NCI-H1092 (cell line): Measurements from ENCODE around the gene RAPGEF5.
A peak's percentile ranks its signal among the peaks of the same experiment; 100 is the strongest.

ENCODE experiments used
- DNase-seq: peaks from one replicate; lab custom pipeline; 2025; lab: John Stamatoyannopoulos, UW

The RAPGEF5 gene, protein sequence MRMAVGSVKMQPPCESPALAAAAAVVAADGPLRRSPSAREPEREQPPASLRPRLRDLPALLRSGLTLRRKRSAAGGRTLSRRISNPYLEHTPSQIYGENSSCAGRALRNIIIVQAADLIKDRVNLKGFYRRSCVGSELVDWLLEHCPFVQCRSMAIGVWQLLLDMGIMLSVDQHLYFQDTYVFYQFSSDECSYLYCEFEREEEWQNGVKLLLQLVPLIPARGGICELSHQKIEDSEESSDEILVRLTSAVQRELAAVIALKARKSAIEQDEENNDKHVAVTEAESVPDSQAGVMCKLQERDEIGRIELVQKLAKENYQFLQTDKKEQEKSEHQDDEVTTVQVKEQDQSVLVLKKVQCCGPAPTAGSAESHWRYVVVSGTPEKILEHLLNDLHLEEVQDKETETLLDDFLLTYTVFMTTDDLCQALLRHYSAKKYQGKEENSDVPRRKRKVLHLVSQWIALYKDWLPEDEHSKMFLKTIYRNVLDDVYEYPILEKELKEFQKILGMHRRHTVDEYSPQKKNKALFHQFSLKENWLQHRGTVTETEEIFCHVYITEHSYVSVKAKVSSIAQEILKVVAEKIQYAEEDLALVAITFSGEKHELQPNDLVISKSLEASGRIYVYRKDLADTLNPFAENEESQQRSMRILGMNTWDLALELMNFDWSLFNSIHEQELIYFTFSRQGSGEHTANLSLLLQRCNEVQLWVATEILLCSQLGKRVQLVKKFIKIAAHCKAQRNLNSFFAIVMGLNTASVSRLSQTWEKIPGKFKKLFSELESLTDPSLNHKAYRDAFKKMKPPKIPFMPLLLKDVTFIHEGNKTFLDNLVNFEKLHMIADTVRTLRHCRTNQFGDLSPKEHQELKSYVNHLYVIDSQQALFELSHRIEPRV

DNA sequence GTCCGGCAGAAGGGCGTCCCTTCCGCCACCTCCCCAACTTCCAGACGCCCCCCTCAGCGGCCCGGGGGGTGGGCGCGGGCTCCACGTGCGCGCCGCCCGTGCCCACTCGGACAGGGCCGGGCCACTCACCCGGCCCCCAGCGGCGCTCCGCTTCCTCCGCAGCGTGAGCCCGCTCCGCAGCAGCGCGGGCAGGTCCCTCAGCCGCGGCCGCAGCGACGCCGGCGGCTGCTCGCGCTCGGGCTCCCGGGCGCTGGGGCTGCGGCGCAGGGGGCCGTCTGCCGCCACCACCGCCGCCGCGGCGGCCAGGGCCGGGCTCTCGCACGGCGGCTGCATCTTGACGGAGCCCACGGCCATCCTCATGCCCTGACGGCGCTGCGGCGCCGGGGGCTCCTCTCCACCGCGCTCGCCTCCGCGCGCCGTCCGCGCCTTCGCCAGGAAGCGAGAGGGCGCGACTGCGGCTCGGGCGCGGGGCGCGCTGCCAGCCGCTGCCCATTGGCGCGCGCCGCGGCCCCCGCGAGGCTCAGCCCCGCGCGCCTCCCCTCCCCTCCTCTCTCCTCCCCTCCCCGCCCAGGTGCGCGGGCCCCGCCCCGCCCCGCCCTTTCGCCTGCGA, at the start of gene RAPGEF5:
RAPGEF5 (minus strand) TSS at position 454 of the 610 bp plus-strand sequence; CDS start at position 360, 94 bp downstream.
- DNase-seq = peak; percentile 51

DNA sequence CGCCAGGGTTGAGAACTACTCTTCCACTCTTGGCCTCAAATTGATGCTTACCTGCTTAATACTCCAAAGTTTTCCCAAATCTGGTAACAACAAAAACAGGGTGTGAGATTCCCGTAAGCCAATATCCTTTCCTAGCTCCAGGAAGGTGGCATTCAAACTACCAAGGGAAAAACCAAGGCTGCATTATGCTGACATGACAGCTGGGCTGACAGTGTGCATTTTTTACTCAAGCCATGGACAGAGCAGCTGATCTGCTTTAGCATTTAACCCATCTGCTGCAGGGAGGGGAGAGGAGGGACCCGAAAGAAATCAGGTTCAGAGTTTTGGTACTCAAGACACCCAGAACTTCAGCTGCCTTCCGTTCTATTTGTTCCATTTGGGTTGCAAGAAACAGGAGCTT, 49.8 kb upstream of the RAPGEF5 start:
- DNase-seq = no peak

DNA sequence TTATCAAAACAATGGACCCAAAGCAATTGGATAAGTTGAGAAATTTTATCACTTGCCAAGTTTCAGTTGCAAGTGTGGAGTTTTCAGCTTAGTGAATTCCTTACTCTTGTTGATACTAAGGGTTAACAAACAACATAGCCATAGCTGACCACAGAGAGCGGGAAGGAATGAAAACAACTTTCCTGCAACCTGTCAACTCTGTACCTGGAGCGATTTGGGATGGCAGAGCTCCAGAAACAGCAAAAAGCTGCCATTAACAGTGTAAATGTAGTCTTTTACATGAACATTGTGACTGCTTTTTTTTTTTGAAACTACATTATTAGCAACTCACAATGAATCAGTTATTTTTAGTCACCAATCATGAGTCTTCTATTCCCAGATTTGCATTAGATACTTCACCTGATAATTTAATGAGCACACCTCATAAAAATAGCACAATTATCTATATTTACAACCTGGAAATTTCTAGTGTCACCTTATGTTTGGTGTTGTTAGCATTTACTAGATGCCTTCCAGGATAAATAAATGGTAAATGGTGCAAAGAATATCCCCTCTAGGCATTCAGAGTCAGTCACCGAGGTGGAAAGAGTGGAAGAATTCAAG, 47.6 kb upstream of the RAPGEF5 start:
- DNase-seq = no peak

DNA sequence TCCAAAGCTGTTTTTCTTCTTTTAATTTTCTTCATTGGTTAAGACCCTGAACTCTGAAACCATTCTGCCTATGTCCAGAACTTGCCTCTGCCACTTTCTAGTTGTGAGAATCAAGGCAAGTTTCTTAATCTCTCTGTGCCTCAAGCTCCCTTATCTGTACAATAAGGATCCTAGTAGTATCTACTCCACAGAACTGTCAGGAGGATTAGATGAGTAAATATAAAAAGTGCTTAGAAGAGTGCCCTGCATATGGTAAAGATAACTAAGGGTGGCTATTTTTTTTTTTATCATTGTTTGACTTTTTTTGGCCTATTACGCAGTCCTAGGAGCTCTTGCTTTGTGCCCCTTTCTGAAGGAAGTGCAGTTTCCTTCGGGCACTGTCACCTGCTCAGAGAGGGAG, 46.4 kb upstream of the RAPGEF5 start:
- no peak for DNase-seq

DNA sequence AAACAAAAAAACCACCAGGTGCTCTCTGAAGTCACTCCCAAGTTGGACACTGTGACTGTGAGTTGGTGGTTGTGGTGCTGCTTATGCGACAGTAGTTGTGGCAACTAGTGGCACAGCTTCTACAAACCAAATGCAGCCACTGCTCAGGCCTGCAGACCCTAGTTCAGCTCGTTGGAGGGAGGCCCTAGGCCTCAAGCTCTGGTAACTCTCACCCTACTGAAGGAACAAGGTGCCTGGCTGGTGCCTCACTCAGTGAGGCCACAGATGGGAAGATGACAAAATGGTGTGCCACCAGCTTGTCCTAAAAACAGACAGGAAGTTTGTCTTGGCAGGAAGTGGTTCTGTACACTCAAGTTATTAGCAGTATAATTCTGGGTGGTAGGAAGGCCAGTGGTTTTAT, 45.3 kb upstream of the RAPGEF5 start:
- DNase-seq = no peak

DNA sequence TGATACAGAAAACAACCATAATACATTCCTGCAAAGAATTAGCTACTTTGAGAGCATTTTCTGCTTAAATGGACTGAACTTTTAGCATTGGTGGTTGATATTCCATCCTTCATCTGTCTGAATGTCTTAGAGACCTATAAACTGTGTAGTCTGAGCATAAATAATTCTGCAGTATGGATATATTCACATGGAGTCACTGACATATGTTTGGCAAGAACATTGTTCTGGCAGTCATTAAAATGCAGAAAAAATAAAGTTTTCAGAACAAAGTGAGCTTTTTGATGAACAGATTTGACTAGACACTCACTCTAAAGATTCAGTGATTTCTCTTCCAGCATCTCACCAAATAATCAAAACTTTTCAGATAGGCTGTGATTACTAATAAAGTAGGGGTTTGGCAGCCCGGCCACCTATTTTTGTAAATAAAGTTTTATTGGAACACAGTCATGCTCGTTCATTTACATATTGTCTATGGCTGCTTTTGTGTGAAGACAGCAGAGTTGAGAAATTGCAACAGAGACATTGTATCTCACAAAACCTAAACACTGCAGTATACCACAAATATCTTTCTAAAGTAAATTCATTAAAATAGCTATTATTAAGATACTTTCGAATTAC, 44.1 kb upstream of the RAPGEF5 start:
- DNase-seq = no peak

DNA sequence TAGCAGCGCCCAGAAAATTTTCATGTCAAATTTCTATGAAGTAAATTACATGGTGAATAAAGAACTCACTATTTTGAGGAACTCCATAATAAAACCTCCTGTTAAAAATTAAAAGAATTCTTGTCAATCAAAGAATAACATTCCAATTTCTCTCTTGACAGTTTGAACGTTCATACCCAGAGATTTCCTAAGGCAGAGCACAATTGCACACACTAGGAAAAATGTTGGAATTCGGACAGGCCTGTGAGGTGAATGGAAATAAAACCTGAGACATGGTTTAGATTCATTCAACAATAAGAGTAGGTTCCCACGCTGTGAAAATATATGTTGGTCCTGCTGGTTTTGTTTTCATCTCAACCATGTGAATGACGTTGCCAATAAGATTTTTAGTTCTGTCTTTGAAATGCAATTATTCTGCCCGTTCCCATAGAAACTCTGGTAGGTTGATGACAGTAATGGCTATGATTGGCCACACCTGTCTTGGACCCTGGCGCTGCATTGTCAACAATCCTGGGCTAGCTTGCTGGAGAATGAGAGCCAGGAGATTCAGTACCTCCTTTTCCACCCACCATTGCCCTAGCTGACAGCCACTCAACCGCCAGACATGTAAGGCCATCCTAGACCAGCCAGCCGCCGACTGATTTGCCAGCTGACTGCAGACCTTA, 43.3 kb upstream of the RAPGEF5 start:
- no peak for DNase-seq

DNA sequence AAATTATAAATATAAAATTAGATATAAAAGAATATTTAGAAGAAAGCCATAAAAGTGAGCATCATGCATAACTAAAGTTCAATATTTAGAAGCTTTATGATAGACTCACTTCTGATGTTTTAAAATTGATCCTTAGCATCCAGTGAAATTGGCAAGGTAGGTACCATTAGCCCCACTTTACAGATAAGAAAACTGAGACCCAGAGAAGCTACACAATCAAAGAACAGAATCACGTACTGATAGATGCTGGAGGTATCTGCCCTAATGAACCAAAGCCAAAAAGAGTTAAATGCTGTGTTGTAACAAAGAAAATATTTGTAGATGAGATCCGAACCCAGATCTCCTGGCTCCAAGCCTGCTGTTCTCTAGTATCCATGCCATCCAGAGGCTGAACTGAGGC, 42.6 kb upstream of the RAPGEF5 start:
- DNase-seq = no peak

DNA sequence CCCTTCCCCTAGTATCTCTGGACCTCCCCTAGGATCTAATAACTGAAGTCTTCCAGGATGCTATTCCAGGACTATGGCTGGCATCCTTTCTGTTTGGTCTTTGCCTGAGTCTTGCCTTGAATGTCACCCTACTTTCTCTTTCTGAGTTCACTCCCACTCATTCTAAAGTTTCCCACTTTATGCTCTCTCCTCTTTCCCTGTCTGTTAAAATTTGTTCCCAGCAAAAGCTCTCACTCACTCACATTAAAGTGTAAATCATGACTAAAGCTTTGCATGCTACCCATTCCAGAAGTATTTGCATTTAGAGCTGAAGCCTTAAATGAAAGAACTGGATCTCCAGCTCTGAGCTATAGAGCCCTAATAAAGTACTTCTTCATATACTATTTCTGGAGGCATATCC, 42.1 kb upstream of the RAPGEF5 start:
- DNase-seq = no peak

DNA sequence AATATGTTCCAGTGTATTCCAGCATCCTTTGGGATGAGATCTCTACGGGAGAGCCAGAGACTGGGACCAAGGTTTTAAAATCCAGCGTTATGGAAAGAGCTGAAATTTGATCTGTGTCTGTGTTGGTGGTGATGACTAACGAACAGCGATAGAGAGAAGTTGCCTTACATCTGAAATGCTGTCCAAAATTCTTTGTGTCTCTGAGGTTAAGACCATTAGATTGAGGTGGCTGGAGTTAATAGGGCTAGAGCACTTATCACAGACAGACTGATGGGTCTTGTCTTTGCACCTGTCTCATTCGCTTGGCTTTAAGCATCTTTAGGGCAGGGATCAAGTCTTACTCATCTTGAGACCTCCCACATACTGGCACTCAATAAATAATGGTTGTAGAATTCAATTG, 41.0 kb upstream of the RAPGEF5 start:
- DNase-seq = no peak

DNA sequence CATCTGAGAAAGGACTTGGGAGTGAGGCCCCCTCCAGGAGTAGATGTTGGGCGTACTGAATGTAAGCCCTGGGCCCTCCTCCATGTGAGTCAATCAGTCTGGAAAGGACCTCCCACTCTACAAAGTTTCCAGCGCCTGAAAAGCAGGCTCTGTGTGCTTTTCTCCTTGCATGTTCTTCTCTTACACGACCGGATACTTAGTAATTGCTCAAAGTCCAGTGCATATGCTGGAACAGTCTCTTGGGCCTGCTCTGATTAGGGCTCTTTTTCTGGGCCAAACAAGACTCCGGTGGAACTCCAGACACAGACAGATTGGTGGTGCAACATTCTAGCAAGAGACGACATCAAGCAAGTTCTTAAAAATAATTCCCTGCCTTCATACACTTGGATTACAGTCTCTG, 38.3 kb upstream of the RAPGEF5 start:
- no peak for DNase-seq

DNA sequence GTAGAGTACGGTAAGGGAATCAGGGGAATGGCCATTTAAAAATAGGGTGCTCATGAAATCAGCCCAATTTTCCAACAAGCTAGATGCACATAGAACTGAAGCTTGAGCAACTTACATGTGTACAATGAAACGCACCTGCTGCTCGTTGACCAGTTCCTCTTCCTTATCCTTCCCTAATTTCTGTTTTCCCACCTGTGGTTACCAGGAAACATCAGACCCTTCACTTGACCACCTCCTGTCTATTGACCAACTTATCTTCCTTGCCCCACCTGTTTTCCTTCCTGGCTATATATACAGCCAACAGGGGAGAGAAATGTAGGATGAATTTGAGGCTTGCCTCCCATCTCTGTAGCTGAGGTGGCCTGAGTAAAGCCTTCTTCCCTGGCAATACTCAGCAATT, 37.8 kb upstream of the RAPGEF5 start:
- DNase-seq = no peak

DNA sequence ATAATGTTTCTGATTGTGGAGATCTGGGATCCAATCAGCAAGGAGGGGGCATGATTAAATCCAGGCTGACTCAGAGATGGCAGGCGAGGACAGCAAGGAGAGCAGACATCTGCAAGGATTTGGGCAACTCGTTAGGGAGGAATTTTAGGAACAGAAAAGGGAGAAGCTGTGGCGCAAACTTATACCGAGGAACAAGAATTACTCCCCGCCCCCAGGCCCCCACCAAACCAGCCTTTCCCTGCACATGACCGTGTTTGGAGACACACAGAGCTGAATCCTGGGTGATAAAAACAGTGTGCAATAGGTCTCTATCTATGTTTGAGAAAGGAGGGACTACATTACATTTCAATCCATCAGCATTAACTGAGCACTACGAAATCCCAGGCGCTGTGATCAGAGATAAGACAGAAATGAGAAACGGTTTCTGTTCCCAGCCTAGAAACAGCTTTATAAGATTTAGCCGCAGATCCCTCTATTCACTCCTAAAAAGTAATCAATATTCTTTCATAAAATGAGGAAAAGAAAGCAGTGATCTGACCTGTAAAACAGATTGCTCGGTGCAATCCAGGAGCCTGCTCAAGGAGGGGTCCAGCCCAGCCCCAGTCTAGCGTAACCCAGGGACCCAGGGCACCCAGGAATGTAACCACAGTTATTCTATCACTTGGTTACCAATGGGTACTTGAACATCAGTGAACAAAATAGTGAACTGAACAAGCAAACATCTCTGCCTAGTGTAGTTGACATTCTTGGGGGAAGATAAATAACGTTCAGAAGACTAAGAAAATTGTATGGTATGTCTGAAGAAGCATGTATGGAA, 37.2 kb upstream of the RAPGEF5 start:
- no peak for DNase-seq

DNA sequence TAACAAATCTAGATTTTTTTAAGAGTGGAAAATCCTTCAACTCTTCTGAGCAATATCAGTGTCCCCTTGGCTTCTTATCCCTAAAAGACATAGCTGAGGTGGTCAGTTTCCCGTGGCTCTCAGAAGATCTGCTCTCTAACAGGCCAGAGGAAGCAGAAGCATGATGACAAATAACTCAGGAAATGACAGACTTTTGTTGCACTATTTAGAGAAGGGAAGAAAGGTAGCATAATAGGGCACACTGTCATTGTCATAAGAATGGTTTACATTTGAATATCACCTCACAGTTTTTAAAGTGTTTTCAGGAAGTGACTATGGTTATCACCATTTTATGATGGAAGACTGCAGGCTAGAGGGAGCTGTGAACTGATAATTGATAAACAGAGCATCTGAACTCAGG, 33.6 kb upstream of the RAPGEF5 start:
- DNase-seq = no peak

DNA sequence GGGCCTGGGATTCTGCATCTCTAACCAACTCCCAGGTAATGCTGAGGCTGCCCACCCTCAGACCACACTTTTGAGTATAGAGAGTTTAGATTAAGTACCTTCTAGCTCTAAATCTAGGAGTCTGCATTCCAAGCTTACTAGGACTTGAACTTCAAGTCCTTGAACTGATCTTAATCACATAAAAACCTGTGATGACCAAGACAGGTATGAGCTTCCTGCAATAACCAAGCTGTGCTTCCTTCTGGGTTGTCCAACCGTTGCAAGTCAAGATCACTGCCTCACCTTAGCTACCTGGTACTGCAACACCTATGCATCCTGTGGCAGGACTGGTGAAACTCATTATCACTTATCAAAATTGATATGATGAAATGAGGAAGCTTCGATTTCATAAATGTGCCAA, 32.9 kb upstream of the RAPGEF5 start:
- DNase-seq = no peak

DNA sequence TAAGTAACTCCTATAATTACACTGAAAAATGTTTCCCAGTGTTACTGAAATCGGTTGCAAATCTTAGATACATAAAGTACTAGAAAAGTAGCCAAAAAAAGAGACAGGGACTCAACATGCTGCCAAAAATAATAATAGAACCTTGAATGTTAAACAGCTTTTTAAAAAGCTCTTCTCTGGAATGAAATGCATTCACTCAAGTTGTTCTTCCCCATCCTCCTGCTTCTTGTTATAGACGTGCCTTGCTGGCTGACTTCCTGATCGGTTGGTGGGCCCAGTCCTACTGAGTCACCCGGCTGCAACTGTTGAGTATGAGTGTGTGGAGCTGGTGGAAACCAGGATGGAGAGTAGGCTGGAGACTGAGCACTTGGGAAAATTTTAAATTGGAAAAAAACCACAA, 30.6 kb upstream of the RAPGEF5 start:
- DNase-seq = no peak

DNA sequence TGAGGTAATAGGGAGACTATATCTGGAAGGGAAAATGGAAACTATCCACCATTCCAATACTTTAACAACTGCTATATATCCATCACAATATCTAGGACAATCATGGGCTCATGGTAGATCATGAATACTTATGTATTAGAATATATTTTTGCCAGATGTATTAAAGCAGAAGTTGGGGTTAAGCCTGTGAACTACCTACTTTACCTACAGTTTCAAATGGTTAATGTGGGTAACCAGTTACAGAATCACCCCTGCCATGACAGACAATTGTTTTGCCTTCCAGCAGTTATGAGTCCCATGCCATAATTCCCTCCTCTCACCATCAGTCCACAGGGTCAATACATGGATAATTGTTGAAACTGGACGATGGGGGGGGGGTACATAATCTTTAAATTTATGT, 29.9 kb upstream of the RAPGEF5 start:
- DNase-seq = no peak

DNA sequence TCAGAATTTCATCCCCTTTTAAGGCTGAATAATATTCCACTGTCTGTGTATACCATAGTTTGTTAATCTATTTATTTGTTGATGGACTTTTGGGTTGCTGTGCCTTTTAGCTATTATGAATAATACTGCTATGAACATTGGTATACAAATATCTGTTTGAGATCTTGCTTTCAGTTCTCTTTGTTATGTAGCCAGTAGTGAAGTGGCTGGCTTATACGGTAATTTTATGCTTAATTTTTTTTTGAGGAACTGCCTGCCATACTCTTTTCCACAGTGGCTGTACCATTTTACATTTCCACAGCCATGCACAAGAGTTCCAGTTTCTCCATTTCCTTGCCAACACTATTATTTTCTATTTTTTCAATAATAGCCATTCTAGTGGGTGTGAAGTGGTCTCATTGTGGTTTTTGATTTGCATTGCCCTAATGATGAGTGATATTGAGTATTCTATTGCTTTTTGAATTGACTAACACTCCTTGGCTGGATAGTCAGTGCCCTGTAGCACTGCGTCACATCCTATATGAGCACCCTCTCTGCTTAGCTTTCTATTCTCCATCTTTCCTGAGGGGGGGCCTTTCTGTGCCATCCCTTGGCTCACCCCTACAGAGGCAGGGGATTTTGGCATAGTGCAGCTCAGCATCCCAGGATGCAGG, 29.4 kb upstream of the RAPGEF5 start:
- DNase-seq = no peak

DNA sequence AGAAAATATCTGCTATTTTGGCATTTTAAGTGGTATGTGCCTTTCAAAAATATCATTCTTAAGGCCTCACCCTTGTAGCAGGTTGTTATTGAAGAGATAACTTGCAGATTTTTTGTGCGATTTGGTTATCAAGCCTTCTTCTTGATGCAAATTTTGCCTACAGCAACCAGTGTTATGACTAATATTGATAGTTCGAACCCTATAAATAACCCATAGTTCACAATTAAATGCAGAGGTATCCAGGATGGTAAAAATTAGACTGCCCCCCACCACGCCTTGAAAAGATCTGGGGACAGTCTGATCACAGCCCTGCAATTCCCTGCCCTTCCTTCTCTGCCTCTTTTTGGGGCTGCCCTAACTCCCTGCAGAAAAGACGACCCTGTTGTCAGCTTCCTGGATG, 28.4 kb upstream of the RAPGEF5 start:
- no peak for DNase-seq

DNA sequence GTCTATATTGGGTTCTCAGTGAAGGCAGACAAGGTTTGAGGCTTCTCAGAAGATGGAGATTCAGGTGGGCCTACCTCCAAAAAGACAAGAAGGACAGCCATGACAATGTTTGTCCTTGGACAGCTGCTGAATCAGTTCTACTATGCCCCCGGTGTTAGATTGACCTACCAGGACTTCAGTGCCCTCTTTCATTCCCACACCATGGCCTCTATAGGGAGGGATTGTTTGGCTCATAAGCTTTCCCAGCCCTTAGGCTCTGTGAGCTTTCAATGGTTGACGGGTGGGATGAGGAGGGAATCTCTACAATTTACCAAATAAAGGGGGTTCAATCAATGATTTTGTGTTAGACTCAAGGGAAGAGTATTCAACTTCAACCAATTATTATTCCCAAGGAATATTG, 23.4 kb upstream of the RAPGEF5 start:
- DNase-seq = no peak
